ENCODE measurements around the gene TRIM54. TPM values are rescaled to one million over a fixed set of nuclear protein-coding genes. Genes with fewer than 3 reads are reported as not detected.

TRIM54 gene
- total and polyA plus RNA-seq, 2 experiments from 2014 or later: not detected

- Histone ChIP-seq H3K36me3 (replicated peaks; ENCODE audit: insufficient read depth, low read depth) (no peaks in the 10 kb centered on the region), H3K79me2 (no peaks in the 10 kb centered on the region), H3K9me3 (ENCODE audit: low read depth) (no peaks in the 10 kb centered on the region), H3K4me1 (ENCODE audit: insufficient read depth) (no peaks in the 10 kb centered on the region), H3K9me2 (replicated peaks; ENCODE audit: insufficient read depth) (no peaks in the 10 kb centered on the region), H3K27ac (no peak overlapping the region), H3K4me3 (no peak overlapping the region), H4K20me1 (ENCODE audit: insufficient read depth, poor library complexity, severe bottlenecking) (no peaks in the 10 kb centered on the region), H3K4me2 (no peak overlapping the region), H3K27me3 (peaks cover 17% of the 10 kb centered on the region), H2AFZ (no peak overlapping the region)
- 81% methylated on average over 3 of the region's 3 CpGs for WGBS (ENCODE audit: low lambda C conversion rate, missing lambda C conversion rate)
- TF ChIP-seq CTCF (IDR thresholded peaks at IDR 0.05; ENCODE audit: poor library complexity): no peak
- TF ChIP-seq EZH2 (IDR thresholded peaks at IDR 0.05; ENCODE audit: borderline replicate concordance): no peak
- no peak for TF ChIP-seq EZH2phosphoT487 (IDR thresholded peaks at IDR 0.05; ENCODE audit: low read depth, severe bottlenecking, unreplicated experiment)
- DNase-seq (ENCODE audit: low spot score): no peak
Observed at GRCh38 chr2:27281442-27281841, 787 bp upstream of the TRIM54 start.

- no peaks in the 10 kb centered on the region for H3K36me3 ChIP-seq (replicated peaks; ENCODE audit: insufficient read depth, low read depth)
- no peak overlapping the region for H3K27ac ChIP-seq
- no peaks in the 10 kb centered on the region for H3K4me1 ChIP-seq (ENCODE audit: insufficient read depth)
- DNase-seq (ENCODE audit: low spot score): no peak
- no peak overlapping the region for H3K4me3 ChIP-seq
- H2AFZ ChIP-seq: no peak overlapping the region
- TF ChIP-seq EZH2 (IDR thresholded peaks at IDR 0.05; ENCODE audit: borderline replicate concordance) (no peak), CTCF (IDR thresholded peaks at IDR 0.05; ENCODE audit: poor library complexity) (no peak), EZH2phosphoT487 (IDR thresholded peaks at IDR 0.05; ENCODE audit: low read depth, severe bottlenecking, unreplicated experiment) (no peak)
- no peaks in the 10 kb centered on the region for H4K20me1 ChIP-seq (ENCODE audit: insufficient read depth, poor library complexity, severe bottlenecking)
- no peaks in the 10 kb centered on the region for H3K9me2 ChIP-seq (replicated peaks; ENCODE audit: insufficient read depth)
- no peak overlapping the region for H3K4me2 ChIP-seq
- 36% methylated on average over 5 of the region's 5 CpGs for WGBS (ENCODE audit: low lambda C conversion rate, missing lambda C conversion rate)
- no peaks in the 10 kb centered on the region for H3K9me3 ChIP-seq (ENCODE audit: low read depth)
- peaks cover 13% of the 10 kb centered on the region for H3K27me3 ChIP-seq
- H3K79me2 ChIP-seq: no peaks in the 10 kb centered on the region
Observed at GRCh38 chr2:27282892-27283291, 663 bp downstream of the TRIM54 start.

GRCh38 chr2:27284996-27285395 is 2.8 kb downstream of the TRIM54 start:
- no peaks in the 10 kb centered on the region for H3K36me3 ChIP-seq (replicated peaks; ENCODE audit: insufficient read depth, low read depth)
- no peaks in the 10 kb centered on the region for H3K9me3 ChIP-seq (ENCODE audit: low read depth)
- H3K4me1 ChIP-seq (ENCODE audit: insufficient read depth): no peaks in the 10 kb centered on the region
- no peak for DNase-seq (ENCODE audit: low spot score)
- no peak overlapping the region for H3K27ac ChIP-seq
- 80% methylated on average over 1 of the region's 1 CpG for WGBS (ENCODE audit: low lambda C conversion rate, missing lambda C conversion rate)
- H3K27me3 ChIP-seq: peaks cover 10% of the 10 kb centered on the region
- no peak overlapping the region for H3K4me2 ChIP-seq
- no peaks in the 10 kb centered on the region for H3K9me2 ChIP-seq (replicated peaks; ENCODE audit: insufficient read depth)
- H2AFZ ChIP-seq: no peak overlapping the region
- no peaks in the 10 kb centered on the region for H4K20me1 ChIP-seq (ENCODE audit: insufficient read depth, poor library complexity, severe bottlenecking)
- no peak for TF ChIP-seq EZH2phosphoT487 (IDR thresholded peaks at IDR 0.05; ENCODE audit: low read depth, severe bottlenecking, unreplicated experiment)
- no peak for TF ChIP-seq CTCF (IDR thresholded peaks at IDR 0.05; ENCODE audit: poor library complexity)
- TF ChIP-seq EZH2 (IDR thresholded peaks at IDR 0.05; ENCODE audit: borderline replicate concordance): no peak
- H3K4me3 ChIP-seq: no peak overlapping the region
- H3K79me2 ChIP-seq: no peaks in the 10 kb centered on the region

GRCh38 chr2:27285481-27285880 is 3.3 kb downstream of the TRIM54 start:
- Histone ChIP-seq H3K79me2 (no peaks in the 10 kb centered on the region), H3K9me2 (replicated peaks; ENCODE audit: insufficient read depth) (no peaks in the 10 kb centered on the region), H3K4me3 (no peak overlapping the region), H3K4me1 (ENCODE audit: insufficient read depth) (no peaks in the 10 kb centered on the region), H3K27ac (no peak overlapping the region), H3K36me3 (replicated peaks; ENCODE audit: insufficient read depth, low read depth) (no peaks in the 10 kb centered on the region), H3K4me2 (no peak overlapping the region), H4K20me1 (ENCODE audit: insufficient read depth, poor library complexity, severe bottlenecking) (no peaks in the 10 kb centered on the region), H3K9me3 (ENCODE audit: low read depth) (no peaks in the 10 kb centered on the region), H2AFZ (no peak overlapping the region), H3K27me3 (peaks cover 10% of the 10 kb centered on the region)
- no peak for TF ChIP-seq CTCF (IDR thresholded peaks at IDR 0.05; ENCODE audit: poor library complexity)
- no peak for TF ChIP-seq EZH2phosphoT487 (IDR thresholded peaks at IDR 0.05; ENCODE audit: low read depth, severe bottlenecking, unreplicated experiment)
- TF ChIP-seq EZH2 (IDR thresholded peaks at IDR 0.05; ENCODE audit: borderline replicate concordance): no peak
- 88% methylated on average over 6 of the region's 6 CpGs for WGBS (ENCODE audit: low lambda C conversion rate, missing lambda C conversion rate)
- no peak for DNase-seq (ENCODE audit: low spot score)
